Uterine smooth muscle cell (primary cell): ENCODE measurements around the gene PCDHGA3. TPM values are rescaled to one million over a fixed set of nuclear protein-coding genes. Genes with fewer than 3 reads are reported as not detected.

ENCODE experiments used
- total RNA-seq: library from RNA; depleted of rRNA; stranded (reverse); fragments of >200 nt; gene quantifications from 2 replicates; pipeline ENCODE4 v1.2.3, GENCODE V29; 2014

Gene PCDHGA3
- total RNA-seq, 1 donor from 2014 or later: 0.87 TPM

Other genes with a start within 250 kb of the PCDHGA3 start
- 0.55 and 2.0 TPM in 2 replicates for gene PCDHB2, start 249.2 kb upstream of the PCDHGA3 start, total RNA-seq
- gene PCDHB3, start 243.4 kb upstream of the PCDHGA3 start, total RNA-seq: 0.75 and 0.77 TPM in 2 replicates
- under 0.01 and 0.12 TPM in 2 replicates for gene PCDHB4, start 222.0 kb upstream of the PCDHGA3 start, total RNA-seq
- gene PCDHB5, start 208.6 kb upstream of the PCDHGA3 start, total RNA-seq: 0.22 and 0.50 TPM in 2 replicates
- under 0.01 TPM in 2 replicates for gene PCDHB6, start 193.8 kb upstream of the PCDHGA3 start, total RNA-seq
- gene PCDHB7, start 171.2 kb upstream of the PCDHGA3 start, total RNA-seq: 0.11 and 0.12 TPM in 2 replicates
- 0.11 and 0.25 TPM in 2 replicates for gene PCDHB8, start 166.0 kb upstream of the PCDHGA3 start, total RNA-seq
- 0.12 and 0.33 TPM in 2 replicates for gene PCDHB16, start 161.4 kb upstream of the PCDHGA3 start, total RNA-seq
- under 0.01 TPM in 2 replicates for gene PCDHB9, start 156.7 kb upstream of the PCDHGA3 start, total RNA-seq
- 0.11 and 0.12 TPM in 2 replicates for gene PCDHB10, start 151.5 kb upstream of the PCDHGA3 start, total RNA-seq
- under 0.01 TPM in 1 of 2 replicates, not detected in the other for gene PCDHB11, start 144.2 kb upstream of the PCDHGA3 start, total RNA-seq
- gene PCDHB12, start 135.1 kb upstream of the PCDHGA3 start, total RNA-seq: under 0.01 and 0.12 TPM in 2 replicates
- gene PCDHB13, start 129.9 kb upstream of the PCDHGA3 start, total RNA-seq: under 0.01 and 0.12 TPM in 2 replicates
- gene PCDHB14, start 120.5 kb upstream of the PCDHGA3 start, total RNA-seq: 0.11 and 0.12 TPM in 2 replicates
- under 0.01 and 0.37 TPM in 2 replicates for gene PCDHB15, start 98.4 kb upstream of the PCDHGA3 start, total RNA-seq
- gene SLC25A2, start 39.8 kb upstream of the PCDHGA3 start, total RNA-seq: 0.50 and 0.66 TPM in 2 replicates
- 86.1 and 88.3 TPM in 2 replicates for gene TAF7, start 23.0 kb upstream of the PCDHGA3 start, total RNA-seq
- 0.22 and 0.62 TPM in 2 replicates for gene PCDHGA1, start 13.3 kb upstream of the PCDHGA3 start, total RNA-seq
- 0.89 and 2.2 TPM in 2 replicates for gene PCDHGA2, start 5.1 kb upstream of the PCDHGA3 start, total RNA-seq
- 0.44 and 1.2 TPM in 2 replicates for gene PCDHGB1, start 6.3 kb downstream of the PCDHGA3 start, total RNA-seq
- gene PCDHGA4, start 11.2 kb downstream of the PCDHGA3 start, total RNA-seq: 2.2 and 5.2 TPM in 2 replicates
- 1.2 and 1.7 TPM in 2 replicates for gene PCDHGB2, start 16.2 kb downstream of the PCDHGA3 start, total RNA-seq
- gene PCDHGA5, start 20.3 kb downstream of the PCDHGA3 start, total RNA-seq: 0.55 and 0.87 TPM in 2 replicates
- gene PCDHGB3, start 26.4 kb downstream of the PCDHGA3 start, total RNA-seq: 2.3 and 4.2 TPM in 2 replicates
- gene PCDHGA6, start 30.1 kb downstream of the PCDHGA3 start, total RNA-seq: 1.7 and 3.2 TPM in 2 replicates
- gene PCDHGA7, start 38.9 kb downstream of the PCDHGA3 start, total RNA-seq: 1.3 and 4.0 TPM in 2 replicates
- gene PCDHGB4, start 43.9 kb downstream of the PCDHGA3 start, total RNA-seq: 11.3 and 20.9 TPM in 2 replicates
- 1.1 and 2.4 TPM in 2 replicates for gene PCDHGA8, start 48.8 kb downstream of the PCDHGA3 start, total RNA-seq
- 16.2 and 25.0 TPM in 2 replicates for gene PCDHGB5, start 54.1 kb downstream of the PCDHGA3 start, total RNA-seq
- 4.0 and 4.2 TPM in 2 replicates for gene PCDHGA9, start 58.9 kb downstream of the PCDHGA3 start, total RNA-seq
- 2.4 and 2.9 TPM in 2 replicates for gene PCDHGB6, start 64.2 kb downstream of the PCDHGA3 start, total RNA-seq
- 4.9 and 5.2 TPM in 2 replicates for gene PCDHGA10, start 69.2 kb downstream of the PCDHGA3 start, total RNA-seq
- gene PCDHGB7, start 73.8 kb downstream of the PCDHGA3 start, total RNA-seq: 6.0 and 7.4 TPM in 2 replicates
- gene PCDHGA11, start 77.2 kb downstream of the PCDHGA3 start, total RNA-seq: 11.7 and 13.6 TPM in 2 replicates
- gene PCDHGA12, start 86.7 kb downstream of the PCDHGA3 start, total RNA-seq: 15.5 and 21.5 TPM in 2 replicates
- 39.6 and 44.7 TPM in 2 replicates for gene PCDHGC3, start 132.1 kb downstream of the PCDHGA3 start, total RNA-seq
- gene PCDHGC4, start 141.2 kb downstream of the PCDHGA3 start, total RNA-seq: 2.2 and 2.4 TPM in 2 replicates
- 2.3 and 2.9 TPM in 2 replicates for gene PCDHGC5, start 145.3 kb downstream of the PCDHGA3 start, total RNA-seq